Activated CD8-positive, alpha-beta memory T cell treated with anti-CD3 and anti-CD28 coated beads, Interleukin-2, amount 10 ng/mL, durations not matched to agents 7 days and 5 days (primary cell): ENCODE data around the gene LETM1. TPM values are rescaled to one million over a fixed set of nuclear protein-coding genes. Genes with fewer than 3 reads are reported as not detected.

Experiments
- ATAC-seq: fragments of 150-1000 bp; cut with Tn5 transposase; one replicate; pipeline ENCODE4 v1.10.0; 2021; ENCODE audit warnings: moderate library complexity
- CTCF ChIA-PET: fragments of 350-600 bp; sonication (Branson Sonifier 250); formaldehyde crosslinking; loops from one replicate; lab custom pipeline; 2021; ENCODE audit warnings: antibody characterized with exemption; lab: Charles Lee
- DNase-seq: peaks from one replicate; pipeline ENCODE4 v3.0.0-alpha.2; 2020
- H3K27ac Mint-ChIP-seq: one replicate; pipeline ENCODE4 v1.8.0; 2021; ENCODE audit warnings: mild to moderate bottlenecking, mixed read lengths
- H3K27me3 Mint-ChIP-seq: one replicate; pipeline ENCODE4 v1.8.0; 2021; ENCODE audit warnings: mixed read lengths
- H3K36me3 Mint-ChIP-seq: one replicate; pipeline ENCODE4 v1.8.0; 2021; ENCODE audit warnings: mild to moderate bottlenecking, mixed read lengths
- H3K4me1 Mint-ChIP-seq: one replicate; pipeline ENCODE4 v1.8.0; 2021; ENCODE audit warnings: mixed read lengths
- H3K4me3 Mint-ChIP-seq: one replicate; pipeline ENCODE4 v1.8.0; 2021; ENCODE audit warnings: mild to moderate bottlenecking, moderate library complexity, mixed read lengths
- H3K9me3 Mint-ChIP-seq: one replicate; pipeline ENCODE4 v1.8.0; 2022; ENCODE audit warnings: low read depth, mixed read lengths
- total RNA-seq, 2 experiments: library from RNA; stranded (reverse); gene quantifications; one replicate each; pipeline ENCODE4 v1.2.3, GENCODE V29; 2021

LETM1 gene
- total RNA-seq, 2 experiments from 2014 or later, result 51.1 to 73.7 TPM

- Mint-ChIP-seq H3K27me3 (peaks cover 31% of the 10 kb centered on the region), H3K9me3 (no peaks in the 10 kb centered on the region), H3K36me3 (no peaks in the 10 kb centered on the region), H3K4me3 (no peak overlapping the region), H3K4me1 (peaks cover 2% of the 10 kb centered on the region), H3K27ac (no peak overlapping the region)
- no peak for ATAC-seq
- no peak for DNase-seq
- CTCF ChIA-PET, result interaction anchor here (0.8 to 1.3 kb wide), 3 partner anchors 15 to 104 kb away, joined by 3 to 5 read pairs (median 3); no protein-coding TSS in a partner anchor
These were observed 60.4 kb downstream of the LETM1 start for GRCh38 chr4:1795299-1796195.

GRCh38 chr4:1794809-1795298 lies 61.1 kb downstream of the LETM1 start:
- Mint-ChIP-seq H3K9me3 (no peaks in the 10 kb centered on the region), H3K36me3 (no peaks in the 10 kb centered on the region), H3K27ac (no peak overlapping the region), H3K4me3 (no peak overlapping the region), H3K27me3 (peaks cover 34% of the 10 kb centered on the region), H3K4me1 (peaks cover 2% of the 10 kb centered on the region)
- no peak for DNase-seq
- no peak for ATAC-seq
- CTCF ChIA-PET, result interaction anchor here (0.8 to 1.3 kb wide), 3 partner anchors 14 to 104 kb away, joined by 3 to 5 read pairs (median 4); no protein-coding TSS in a partner anchor

GRCh38 chr4:1793940-1794808 lies 61.8 kb downstream of the LETM1 start:
- Mint-ChIP-seq H3K9me3 (no peaks in the 10 kb centered on the region), H3K4me3 (no peak overlapping the region), H3K4me1 (peaks cover 2% of the 10 kb centered on the region), H3K27ac (no peak overlapping the region), H3K36me3 (no peaks in the 10 kb centered on the region), H3K27me3 (peaks cover 34% of the 10 kb centered on the region)
- ATAC-seq, result no peak
- CTCF ChIA-PET, result interaction anchor here (0.8 to 1.3 kb wide), 3 partner anchors 15 to 105 kb away, joined by 3 to 5 read pairs (median 4); no protein-coding TSS in a partner anchor
- DNase-seq, result no peak

GRCh38 chr4:1793496-1793840 lies 62.5 kb downstream of the LETM1 start:
- CTCF ChIA-PET, result interaction anchor here (1.7 to 2.3 kb wide), 2 partner anchors 16 to 45 kb away, joined by 6 to 7 read pairs; no protein-coding TSS in a partner anchor
- ATAC-seq (peak; percentile 48), DNase-seq (no peak)
- Mint-ChIP-seq H3K4me1 (peaks cover 2% of the 10 kb centered on the region), H3K27me3 (peaks cover 34% of the 10 kb centered on the region), H3K4me3 (no peak overlapping the region), H3K36me3 (no peaks in the 10 kb centered on the region), H3K27ac (no peak overlapping the region), H3K9me3 (no peaks in the 10 kb centered on the region)

GRCh38 chr4:1792832-1793495 lies 63.0 kb downstream of the LETM1 start, which contains the start of gene FGFR3:
Gene FGFR3, plus strand, starts transcription at chr4:1793293. Its CDS starts 642 bp downstream, at chr4:1793935.
- Mint-ChIP-seq H3K4me3 (no peak within 1 kb of the TSS), H3K9me3 (no peaks in the 10 kb centered on the region), H3K27me3 (peaks cover 34% of the 10 kb centered on the region), H3K27ac (no peak within 1 kb of the TSS), H3K4me1 (peaks cover 2% of the 10 kb centered on the region), H3K36me3 (no peaks in the 10 kb centered on the region)
- CTCF ChIA-PET, result interaction anchor here (1.0 to 2.3 kb wide), 4 partner anchors 17 to 110 kb away, joined by 3 to 7 read pairs (median 4); no protein-coding TSS in a partner anchor
- DNase-seq (no peak), ATAC-seq (peak; percentile 79)

GRCh38 chr4:1792158-1792831 lies 63.7 kb downstream of the LETM1 start:
- no peak overlapping the region for H3K27ac Mint-ChIP-seq
- H3K27me3 Mint-ChIP-seq, result peaks cover 34% of the 10 kb centered on the region
- no peak overlapping the region for H3K4me3 Mint-ChIP-seq
- no peak for DNase-seq
- CTCF ChIA-PET, result interaction anchor here (1.0 to 2.3 kb wide), 4 partner anchors 17 to 109 kb away, joined by 3 to 7 read pairs (median 4); no protein-coding TSS in a partner anchor
- H3K9me3 Mint-ChIP-seq, result no peaks in the 10 kb centered on the region
- H3K4me1 Mint-ChIP-seq, result peaks cover 2% of the 10 kb centered on the region
- ATAC-seq, result no peak
- H3K36me3 Mint-ChIP-seq, result no peaks in the 10 kb centered on the region

GRCh38 chr4:1790005-1790404 lies 66.0 kb downstream of the LETM1 start:
- no peak overlapping the region for H3K4me3 Mint-ChIP-seq
- CTCF ChIA-PET, result no interaction called here
- no peak overlapping the region for H3K27ac Mint-ChIP-seq
- DNase-seq (no peak), ATAC-seq (no peak)
- no peaks in the 10 kb centered on the region for H3K4me1 Mint-ChIP-seq
- peaks cover 19% of the 10 kb centered on the region for H3K27me3 Mint-ChIP-seq
- no peaks in the 10 kb centered on the region for H3K9me3 Mint-ChIP-seq
- no peaks in the 10 kb centered on the region for H3K36me3 Mint-ChIP-seq

- ATAC-seq, result no peak
- Mint-ChIP-seq H3K27ac (no peak overlapping the region), H3K27me3 (peaks cover 19% of the 10 kb centered on the region), H3K36me3 (no peaks in the 10 kb centered on the region), H3K4me1 (no peaks in the 10 kb centered on the region), H3K4me3 (no peak overlapping the region), H3K9me3 (no peaks in the 10 kb centered on the region)
- no peak for DNase-seq
- CTCF ChIA-PET, result interaction anchor here (0.9 to 1.3 kb wide), 2 partner anchors 16 to 42 kb away, joined by 3 to 4 read pairs; no protein-coding TSS in a partner anchor
These were observed 66.4 kb downstream of the LETM1 start for GRCh38 chr4:1789552-1789951.

GRCh38 chr4:1788254-1788973 lies 67.5 kb downstream of the LETM1 start:
- ATAC-seq, result no peak
- CTCF ChIA-PET, result interaction anchor here (0.7 to 1.3 kb wide), 3 partner anchors 21 to 111 kb away, joined by 3 to 4 read pairs (median 3); no protein-coding TSS in a partner anchor
- H3K4me1 Mint-ChIP-seq, result no peaks in the 10 kb centered on the region
- H3K27me3 Mint-ChIP-seq, result peaks cover 19% of the 10 kb centered on the region
- H3K4me3 Mint-ChIP-seq, result no peak overlapping the region
- no peak overlapping the region for H3K27ac Mint-ChIP-seq
- no peaks in the 10 kb centered on the region for H3K36me3 Mint-ChIP-seq
- no peaks in the 10 kb centered on the region for H3K9me3 Mint-ChIP-seq
- DNase-seq, result no peak

GRCh38 chr4:1787411-1788077 lies 68.4 kb downstream of the LETM1 start:
- Mint-ChIP-seq H3K4me3 (no peak overlapping the region), H3K4me1 (no peaks in the 10 kb centered on the region), H3K36me3 (no peaks in the 10 kb centered on the region), H3K27me3 (peaks cover 17% of the 10 kb centered on the region), H3K27ac (no peak overlapping the region), H3K9me3 (no peaks in the 10 kb centered on the region)
- ATAC-seq (no peak), DNase-seq (no peak)
- CTCF ChIA-PET, result no interaction called here
